HG03039 (cell line): Measurements from ENCODE around the gene PUS10.

Source experiments
- ATAC-seq: cut with Tn5 transposase; IDR thresholded peaks from one replicate; pipeline ENCODE4 v1.9.1; 2021; ENCODE audit warnings: mild to moderate bottlenecking, moderate library complexity; ENCODE audit not compliant: unreplicated experiment

Gene PUS10

DNA sequence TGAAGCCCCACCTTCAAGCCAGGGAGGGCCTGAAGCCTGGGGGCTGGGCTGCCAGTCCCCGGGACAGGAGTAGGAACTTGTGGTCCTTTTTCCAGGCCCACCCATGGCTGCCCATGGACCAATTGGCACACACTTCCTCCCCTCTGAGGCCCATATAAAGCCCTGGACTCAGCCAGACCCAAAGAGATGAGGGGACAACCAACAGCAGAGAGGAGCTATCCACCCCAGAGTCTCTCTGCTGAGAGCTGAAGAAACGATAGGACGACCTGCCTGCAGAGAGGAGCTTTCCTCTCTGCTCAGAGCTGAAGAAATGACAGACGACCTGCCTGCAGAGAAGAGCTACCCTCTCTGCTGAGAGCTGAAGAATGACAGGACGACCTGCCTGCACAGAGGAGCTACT, 44.4 kb downstream of the PUS10 start:
- no peak for ATAC-seq

- ATAC-seq: no peak
Measured at GRCh38 chr2:60972889-60973656, 45.0 kb downstream of the PUS10 start.

GRCh38 chr2:60966507-60967405, 51.3 kb downstream of the PUS10 start:
- peak; percentile 52 for ATAC-seq

- no peak for ATAC-seq
Measured at GRCh38 chr2:60965499-60965785, 52.6 kb downstream of the PUS10 start.

DNA sequence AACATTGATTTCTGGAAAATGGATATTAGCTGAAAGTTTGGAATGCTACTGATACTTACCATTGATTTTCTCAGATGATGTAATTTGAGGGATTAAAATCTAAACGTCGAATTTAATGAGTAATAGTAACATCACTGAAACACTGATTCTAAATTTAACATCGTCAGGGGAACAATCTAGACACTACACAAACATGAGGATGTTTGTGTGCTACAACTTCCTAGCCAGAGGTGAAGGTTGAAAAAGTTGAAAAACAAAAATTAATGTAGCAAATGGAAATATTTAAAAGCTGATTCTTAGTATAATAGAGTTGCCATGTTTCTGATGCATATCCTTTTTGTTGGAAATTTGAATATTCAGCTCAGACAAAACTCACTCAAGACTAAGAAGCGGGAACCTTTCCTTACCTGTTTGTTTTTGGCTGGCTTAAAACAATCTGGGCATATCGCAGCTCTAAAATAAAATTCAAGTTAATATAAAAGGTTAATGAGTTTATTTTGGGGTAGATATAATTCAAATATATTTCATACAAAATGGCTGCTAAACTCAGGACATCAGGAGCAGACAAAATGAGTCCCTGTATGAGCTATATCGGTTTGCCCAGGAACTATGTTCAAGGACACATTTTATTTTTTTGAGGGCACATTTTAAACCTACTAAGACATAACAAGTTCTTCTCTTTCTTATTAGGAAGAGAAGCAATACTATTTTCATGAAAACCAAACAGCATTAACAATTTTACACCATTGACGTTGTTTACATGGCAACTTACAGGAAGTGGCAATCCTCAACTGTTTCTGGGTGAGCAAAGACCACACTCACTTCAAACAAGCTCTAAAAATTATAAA, 53.2 kb downstream of the PUS10 start:
- no peak for ATAC-seq

DNA sequence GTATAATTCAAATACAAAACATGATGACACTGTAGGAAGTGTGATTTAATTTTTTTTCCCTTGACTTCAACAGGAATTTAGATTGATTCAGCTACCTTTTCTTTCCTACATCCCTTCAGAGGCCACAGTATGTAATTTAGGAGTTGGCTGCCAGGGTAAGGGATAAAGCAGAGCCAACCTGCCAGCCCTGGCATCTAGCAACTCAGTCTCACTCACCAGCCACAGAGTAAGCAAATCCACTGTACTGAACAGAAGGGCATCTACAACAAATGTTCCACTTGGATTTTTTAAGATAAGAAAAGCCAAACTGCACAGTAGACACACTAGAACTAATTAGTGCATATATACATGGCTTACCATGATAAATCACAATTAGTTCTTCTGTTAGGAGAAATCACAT, 54.9 kb downstream of the PUS10 start:
- no peak for ATAC-seq

- no peak for ATAC-seq
Measured at GRCh38 chr2:60962528-60962927, 55.5 kb downstream of the PUS10 start.

GRCh38 chr2:60961457-60961856, 56.6 kb downstream of the PUS10 start:
- no peak for ATAC-seq

GRCh38 chr2:60960706-60961105, 57.3 kb downstream of the PUS10 start:
- no peak for ATAC-seq

DNA sequence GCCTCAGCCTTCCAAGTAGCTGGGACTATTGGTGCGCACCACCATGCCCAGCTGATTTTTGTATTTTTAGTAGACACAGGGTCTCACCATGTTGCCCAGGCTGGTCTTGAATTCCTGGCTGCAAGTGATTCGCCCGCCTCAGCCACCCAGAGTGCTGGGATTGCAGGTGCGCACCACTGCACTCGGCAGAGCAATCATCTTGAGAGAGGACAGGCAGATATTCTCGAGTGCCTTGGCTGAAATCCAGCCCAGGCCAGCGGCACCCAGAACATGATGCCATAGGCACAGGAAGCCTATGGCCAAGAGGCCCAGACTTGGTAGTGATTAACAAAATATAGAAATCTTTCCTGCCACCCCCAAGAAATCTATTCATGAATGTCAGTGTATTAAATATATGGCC, 58.6 kb downstream of the PUS10 start:
- no peak for ATAC-seq

- no peak for ATAC-seq
Measured at GRCh38 chr2:60958800-60959199, 59.3 kb downstream of the PUS10 start.

DNA sequence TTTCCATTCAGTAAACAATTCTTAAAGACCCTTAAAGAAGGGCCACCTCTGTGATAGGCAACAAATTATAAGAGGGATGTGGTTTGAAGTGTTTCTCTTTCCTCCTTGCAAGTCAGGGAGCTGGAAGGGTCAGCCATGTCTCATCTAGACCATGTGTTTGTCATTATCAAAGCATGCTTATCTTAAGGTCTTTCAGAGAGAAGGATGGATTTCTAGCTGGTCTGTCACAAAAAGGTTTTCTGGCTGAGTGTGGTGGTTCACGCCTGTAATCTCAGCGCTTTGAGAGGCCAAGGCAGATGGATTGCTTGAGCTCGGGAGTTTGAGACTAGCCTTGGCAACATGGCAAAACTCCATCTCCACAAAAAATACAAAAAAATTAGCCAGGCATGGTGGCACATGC, 59.7 kb downstream of the PUS10 start:
- ATAC-seq: no peak

GRCh38 chr2:60957643-60958042, 60.4 kb downstream of the PUS10 start:
- no peak for ATAC-seq

DNA sequence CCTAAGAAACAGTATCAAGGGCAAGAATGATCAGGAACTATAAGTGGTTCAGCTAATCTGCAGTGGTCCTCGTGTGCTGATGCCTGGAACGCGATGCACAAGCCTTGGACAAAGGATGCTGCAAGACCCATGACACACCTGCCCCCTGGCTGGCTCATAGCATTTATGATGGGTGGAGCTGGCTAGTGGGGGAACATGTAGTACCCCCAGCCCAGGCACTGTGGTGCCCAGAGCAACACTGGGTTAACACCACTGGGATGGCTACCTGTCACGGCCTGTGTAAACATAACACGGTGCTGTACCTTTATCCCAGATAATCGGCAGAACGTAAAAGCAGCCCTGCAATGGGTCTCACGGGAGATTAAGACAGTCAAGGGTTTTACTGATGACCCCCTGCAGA, 60.8 kb downstream of the PUS10 start:
- no peak for ATAC-seq

- no peak for ATAC-seq
Measured at GRCh38 chr2:60954139-60954538, 63.9 kb downstream of the PUS10 start.

- no peak for ATAC-seq
Measured at GRCh38 chr2:60948926-60949579, 69.0 kb downstream of the PUS10 start.

DNA sequence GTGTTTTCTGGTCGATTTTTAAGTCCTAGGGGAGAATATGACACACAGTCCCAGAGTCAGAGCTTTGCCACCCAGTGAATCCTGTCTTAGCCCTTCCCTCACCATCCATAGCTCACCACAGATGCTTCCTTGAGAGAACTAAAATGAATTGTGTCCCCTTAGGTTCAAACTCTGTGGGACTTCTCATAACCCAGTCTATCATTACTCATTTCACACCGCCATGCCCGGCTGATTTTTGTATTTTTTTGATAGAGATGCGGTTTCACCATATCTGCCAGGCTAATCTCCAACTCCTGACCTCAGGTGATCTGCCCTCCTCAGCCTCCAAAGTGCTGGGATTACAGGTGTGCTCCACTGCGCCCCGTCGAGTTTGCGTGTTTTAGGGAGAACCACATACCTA, 69.9 kb downstream of the PUS10 start:
- no peak for ATAC-seq

DNA sequence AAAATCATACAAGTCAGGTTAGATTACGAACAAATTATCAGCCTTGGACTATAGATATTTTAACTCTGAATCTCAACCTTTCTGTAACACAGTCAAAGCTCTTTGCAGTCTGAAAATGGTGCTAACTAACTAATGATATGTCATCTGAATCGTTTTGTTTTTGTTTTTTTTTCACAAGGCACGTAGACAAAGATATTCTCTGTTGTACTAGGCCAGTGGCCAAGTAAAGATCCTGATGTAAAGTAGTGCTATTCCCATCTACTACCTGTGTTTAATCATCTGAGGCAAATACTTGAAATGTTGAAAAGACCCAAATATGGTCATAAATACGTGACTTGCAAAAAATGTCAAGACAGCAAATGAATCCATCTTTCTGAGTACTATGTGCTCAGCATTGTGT, 71.0 kb downstream of the PUS10 start:
- ATAC-seq: no peak

- no peak for ATAC-seq
Measured at GRCh38 chr2:60945341-60945740, 72.7 kb downstream of the PUS10 start.

DNA sequence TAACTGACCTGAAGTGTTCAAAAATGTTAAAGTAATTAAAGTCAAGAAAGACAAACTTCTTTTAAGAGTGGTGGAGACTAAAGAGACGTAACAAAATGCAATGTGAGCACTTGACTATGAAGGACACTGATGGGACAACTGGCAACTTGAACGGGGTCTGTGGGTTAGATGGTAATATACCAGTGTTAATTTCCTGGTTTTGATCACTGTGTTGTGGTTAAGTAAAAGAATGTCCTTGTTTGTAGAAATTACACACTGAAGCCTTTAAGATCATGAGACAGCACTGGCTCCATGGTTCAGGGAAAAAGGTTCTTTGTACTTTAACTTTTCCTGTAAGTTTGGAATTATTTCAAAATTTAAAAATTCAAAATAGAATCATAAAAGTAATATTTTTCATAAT, 78.4 kb downstream of the PUS10 start:
- ATAC-seq: no peak

DNA sequence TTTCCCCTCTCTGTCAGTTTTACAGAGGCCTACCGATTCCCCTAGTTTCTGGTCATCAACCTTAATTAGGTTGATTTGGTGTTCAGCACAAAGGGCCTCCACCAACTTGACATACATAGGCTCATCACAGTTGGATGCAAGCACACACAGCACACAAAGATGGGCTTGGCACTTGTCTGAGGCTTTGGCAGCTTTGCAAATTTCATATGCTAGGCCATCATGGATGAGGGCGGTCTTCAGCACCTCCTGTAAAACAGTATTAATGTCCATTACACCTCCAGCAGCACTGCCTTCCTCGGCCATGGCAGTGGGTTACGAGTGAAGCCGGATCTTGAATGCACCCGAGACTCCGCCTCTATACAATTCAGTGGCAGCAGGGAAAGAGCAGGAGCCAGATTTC, 79.8 kb downstream of the PUS10 start:
- no peak for ATAC-seq
